Suprapubic skin (tissue), 4 donors: ENCODE measurements around the gene RPS3A. TPM values are rescaled to one million over a fixed set of nuclear protein-coding genes. Genes with fewer than 3 reads are reported as not detected.
"Not testable (repeated sequence)": the region's sequence is repeated elsewhere in the genome, so short reads cannot be mapped to it uniquely, and the experiment has no call there.

Experiments
- DNase-seq, 2 donors: peaks; one replicate each; pipeline ENCODE4 v3.0.0-alpha.2; 2019; ENCODE audit warnings: low spot score in 2 of 2
- H3K27ac ChIP-seq: fragments of 200-600 bp; sonication (generic); one replicate; pipeline ENCODE4 v1.5.1; 2019
- H3K27me3 ChIP-seq: fragments of 200-600 bp; sonication (generic); one replicate; pipeline ENCODE4 v1.5.1; 2019
- H3K36me3 ChIP-seq: fragments of 200-600 bp; sonication (generic); one replicate; pipeline ENCODE4 v1.5.1; 2019
- H3K4me1 ChIP-seq: fragments of 200-600 bp; sonication (generic); one replicate; pipeline ENCODE4 v1.5.1; 2019
- H3K4me3 ChIP-seq: fragments of 200-600 bp; sonication (generic); one replicate; pipeline ENCODE4 v1.5.1; 2019; ENCODE audit warnings: mild to moderate bottlenecking
- H3K9me3 ChIP-seq: fragments of 200-600 bp; sonication (generic); one replicate; pipeline ENCODE4 v1.5.1; 2019
- CTCF ChIP-seq, 2 donors: fragments of 200-600 bp in 1 of 2; fragments of 450-650 bp in 1 of 2; sonication (generic) in 1 of 2; IDR thresholded peaks; one replicate each; pipeline ENCODE4 v1.5.1; 2016 to 2019; ENCODE audit warnings: antibody characterized with exemption in 2 of 2, mild to moderate bottlenecking in 1 of 2, moderate library complexity in 1 of 2
- EP300 ChIP-seq: sonication (generic); formaldehyde crosslinking; IDR thresholded peaks from one replicate; pipeline ENCODE4 v1.6.1; 2017; ENCODE audit warnings: antibody characterized with exemption
- POLR2A ChIP-seq, 2 donors: fragments of 450-650 bp; IDR thresholded peaks; one replicate each; pipeline ENCODE4 v1.6.1; 2017; ENCODE audit warnings: antibody characterized with exemption in 2 of 2, mild to moderate bottlenecking in 2 of 2, moderate library complexity in 2 of 2
- POLR2AphosphoS5 ChIP-seq, 3 donors: sonication (generic); formaldehyde crosslinking; IDR thresholded peaks; one replicate each; pipeline ENCODE4 v1.6.1; 2017; ENCODE audit warnings: antibody characterized with exemption in 3 of 3
- WGBS: methylation state at CpG from one replicate; pipeline ENCODE4 v1.1.5; 2018; 5-methylcytosine and 5-hydroxymethylcytosine counted together
- total RNA-seq, 4 donors: library from RNA; depleted of rRNA; stranded (reverse); fragments of >200 nt; gene quantifications; one replicate each; pipeline ENCODE4 v1.1.0, GENCODE V29; 2016

Gene RPS3A
- total RNA-seq, 4 donors from 2014 or later = 1,929 to 3,582 (median 3,090) TPM

GRCh38 chr4:151133311-151133710, 33.9 kb downstream of the RPS3A start:
- WGBS = 91% methylated on average over 5 of the region's 5 CpGs
- Histone ChIP-seq H3K27me3 (no peaks in the 10 kb centered on the region), H3K4me3 (no peak overlapping the region), H3K36me3 (peaks cover 61% of the 10 kb centered on the region), H3K4me1 (no peaks in the 10 kb centered on the region), H3K9me3 (no peaks in the 10 kb centered on the region), H3K27ac (no peak overlapping the region)
- no peak for DNase-seq
- TF ChIP-seq CTCF (IDR thresholded peaks at IDR 0.05) = no peak
- no peak for TF ChIP-seq POLR2AphosphoS5 (IDR thresholded peaks at IDR 0.05)
- TF ChIP-seq POLR2A (IDR thresholded peaks at IDR 0.05) = no peak
- no peak for TF ChIP-seq EP300

GRCh38 chr4:151136048-151136447, 36.6 kb downstream of the RPS3A start:
- DNase-seq, H3K27me3 ChIP-seq, H3K4me3 ChIP-seq, H3K27ac ChIP-seq, H3K9me3 ChIP-seq, H3K4me1 ChIP-seq: not testable (repeated sequence)
- WGBS = 94% methylated on average over 3 of the region's 3 CpGs
- H3K36me3 ChIP-seq = peaks cover 60% of the 10 kb centered on the region

- no peak overlapping the region for H3K27ac ChIP-seq
- H3K36me3 ChIP-seq = peaks cover 71% of the 10 kb centered on the region
- TF ChIP-seq EP300 (no peak), CTCF (IDR thresholded peaks at IDR 0.05) (no peak), POLR2AphosphoS5 (IDR thresholded peaks at IDR 0.05) (no peak), POLR2A (IDR thresholded peaks at IDR 0.05) (no peak)
- no peaks in the 10 kb centered on the region for H3K9me3 ChIP-seq
- no peaks in the 10 kb centered on the region for H3K27me3 ChIP-seq
- 100% methylated on average over 1 of the region's 1 CpG for WGBS
- no peak for DNase-seq
- H3K4me1 ChIP-seq = no peaks in the 10 kb centered on the region
- H3K4me3 ChIP-seq = no peak overlapping the region
Observed at GRCh38 chr4:151139814-151140213, 40.4 kb downstream of the RPS3A start.

GRCh38 chr4:151142758-151143157, 43.3 kb downstream of the RPS3A start:
- Histone ChIP-seq H3K36me3 (peaks cover 85% of the 10 kb centered on the region), H3K4me3 (no peak overlapping the region), H3K4me1 (no peaks in the 10 kb centered on the region), H3K27me3 (no peaks in the 10 kb centered on the region), H3K27ac (no peak overlapping the region), H3K9me3 (no peaks in the 10 kb centered on the region)
- DNase-seq = no peak
- WGBS = 100% methylated on average over 1 of the region's 1 CpG
- TF ChIP-seq POLR2AphosphoS5 (IDR thresholded peaks at IDR 0.05) = no peak
- TF ChIP-seq POLR2A (IDR thresholded peaks at IDR 0.05) = no peak
- no peak for TF ChIP-seq CTCF (IDR thresholded peaks at IDR 0.05)
- no peak for TF ChIP-seq EP300

GRCh38 chr4:151143162-151143561, 43.7 kb downstream of the RPS3A start:
- TF ChIP-seq CTCF (IDR thresholded peaks at IDR 0.05) = no peak
- TF ChIP-seq POLR2A (IDR thresholded peaks at IDR 0.05) = no peak
- no peak for TF ChIP-seq EP300
- no peak for TF ChIP-seq POLR2AphosphoS5 (IDR thresholded peaks at IDR 0.05)
- peaks cover 89% of the 10 kb centered on the region for H3K36me3 ChIP-seq
- 63% methylated on average over 2 of the region's 2 CpGs for whole genome bisulfite sequencing

GRCh38 chr4:151143811-151144210, 44.4 kb downstream of the RPS3A start:
- peaks cover 89% of the 10 kb centered on the region for H3K36me3 ChIP-seq
- no peak overlapping the region for H3K27ac ChIP-seq
- no peak for DNase-seq
- H3K4me1 ChIP-seq = no peaks in the 10 kb centered on the region
- H3K27me3 ChIP-seq = no peaks in the 10 kb centered on the region
- H3K4me3 ChIP-seq = no peak overlapping the region
- WGBS = 95% methylated on average over 3 of the region's 3 CpGs
- no peaks in the 10 kb centered on the region for H3K9me3 ChIP-seq
- no peak for TF ChIP-seq POLR2AphosphoS5 (IDR thresholded peaks at IDR 0.05)
- TF ChIP-seq POLR2A (IDR thresholded peaks at IDR 0.05) = no peak
- TF ChIP-seq EP300 = no peak
- TF ChIP-seq CTCF (IDR thresholded peaks at IDR 0.05) = no peak

More at GRCh38 chr4:151143162-151143561, 43.7 kb downstream of the RPS3A start:
- no peak overlapping the region for H3K4me3 ChIP-seq
- H3K27me3 ChIP-seq = no peaks in the 10 kb centered on the region
- no peak for DNase-seq
- no peak overlapping the region for H3K27ac ChIP-seq
- no peaks in the 10 kb centered on the region for H3K4me1 ChIP-seq
- no peaks in the 10 kb centered on the region for H3K9me3 ChIP-seq
